Gastroesophageal sphincter (tissue), 3 donors: ENCODE results near the gene USP49.

Experiments used
- POLR2A ChIP-seq, 2 donors: fragments of 450-650 bp; IDR thresholded peaks; one replicate each; pipeline ENCODE4 v1.6.1; 2017; ENCODE audit warnings: antibody characterized with exemption in 2 of 2, mild to moderate bottlenecking in 2 of 2, moderate library complexity in 1 of 2
- TF ChIP-seq, protein P1 (sequence below), 4 experiments: fragments of 200-600 bp in 2 of 4; fragments of 450-650 bp in 2 of 4; sonication (generic) in 1 of 4; IDR thresholded peaks; one replicate each; pipeline ENCODE4 v1.5.1; 2017 to 2019; ENCODE audit warnings: antibody characterized with exemption in 4 of 4, mild to moderate bottlenecking in 2 of 4, moderate library complexity in 2 of 4

DNA sequence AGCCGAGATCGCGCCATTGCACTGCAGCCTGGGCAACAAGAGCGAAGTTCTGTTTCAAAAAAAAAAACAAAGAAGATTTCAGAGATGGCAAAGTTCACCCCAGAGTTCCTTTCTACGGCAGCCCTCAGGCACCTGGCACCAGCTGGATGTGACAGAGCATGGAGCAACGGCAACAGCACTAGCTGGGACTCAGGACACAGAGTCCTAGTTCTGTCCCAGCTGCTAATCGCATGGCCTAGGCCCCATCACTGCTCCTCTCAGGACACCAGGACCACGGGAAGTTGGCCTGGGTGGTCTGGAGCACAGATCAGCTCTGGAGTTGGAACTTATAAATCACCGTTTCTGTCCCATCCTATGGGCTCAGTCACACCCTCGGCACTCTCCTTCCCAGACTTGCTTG, 149.1 kb downstream of the USP49 start:
- TF ChIP-seq, protein P1, sequence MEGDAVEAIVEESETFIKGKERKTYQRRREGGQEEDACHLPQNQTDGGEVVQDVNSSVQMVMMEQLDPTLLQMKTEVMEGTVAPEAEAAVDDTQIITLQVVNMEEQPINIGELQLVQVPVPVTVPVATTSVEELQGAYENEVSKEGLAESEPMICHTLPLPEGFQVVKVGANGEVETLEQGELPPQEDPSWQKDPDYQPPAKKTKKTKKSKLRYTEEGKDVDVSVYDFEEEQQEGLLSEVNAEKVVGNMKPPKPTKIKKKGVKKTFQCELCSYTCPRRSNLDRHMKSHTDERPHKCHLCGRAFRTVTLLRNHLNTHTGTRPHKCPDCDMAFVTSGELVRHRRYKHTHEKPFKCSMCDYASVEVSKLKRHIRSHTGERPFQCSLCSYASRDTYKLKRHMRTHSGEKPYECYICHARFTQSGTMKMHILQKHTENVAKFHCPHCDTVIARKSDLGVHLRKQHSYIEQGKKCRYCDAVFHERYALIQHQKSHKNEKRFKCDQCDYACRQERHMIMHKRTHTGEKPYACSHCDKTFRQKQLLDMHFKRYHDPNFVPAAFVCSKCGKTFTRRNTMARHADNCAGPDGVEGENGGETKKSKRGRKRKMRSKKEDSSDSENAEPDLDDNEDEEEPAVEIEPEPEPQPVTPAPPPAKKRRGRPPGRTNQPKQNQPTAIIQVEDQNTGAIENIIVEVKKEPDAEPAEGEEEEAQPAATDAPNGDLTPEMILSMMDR (IDR thresholded peaks at IDR 0.05): no peak
- TF ChIP-seq POLR2A (IDR thresholded peaks at IDR 0.05): no peak
